GM06990 (cell line): ENCODE results near the gene TAPT1.

Source experiments
- DNase-seq: peaks from one replicate; pipeline ENCODE4 v3.0.0-alpha.2; 2011; ENCODE audit not compliant: insufficient read length; ENCODE audit errors: extremely low read depth
- H3K27me3 ChIP-seq: replicated peaks from 2 replicates; pipeline ENCODE4 v1.6.0; 2011; ENCODE audit warnings: low read length; ENCODE audit not compliant: control insufficient read depth, insufficient read depth
- H3K36me3 ChIP-seq: 2 replicates; pipeline ENCODE4 v1.5.1; 2011; ENCODE audit warnings: low read length; ENCODE audit not compliant: control insufficient read depth, insufficient read depth
- H3K4me3 ChIP-seq: replicated peaks from 2 replicates; pipeline ENCODE4 v1.5.1; 2011; ENCODE audit warnings: low read depth, mild to moderate bottlenecking, control low read depth, low read length
- TF ChIP-seq, protein P1 (sequence below): IDR thresholded peaks from 2 replicates; pipeline ENCODE4 v1.5.1; 2011; ENCODE audit warnings: low read length, control low read depth, mild to moderate bottlenecking, inconsistent platforms; ENCODE audit not compliant: insufficient read depth, poor library complexity, severe bottlenecking

The TAPT1 gene

DNA sequence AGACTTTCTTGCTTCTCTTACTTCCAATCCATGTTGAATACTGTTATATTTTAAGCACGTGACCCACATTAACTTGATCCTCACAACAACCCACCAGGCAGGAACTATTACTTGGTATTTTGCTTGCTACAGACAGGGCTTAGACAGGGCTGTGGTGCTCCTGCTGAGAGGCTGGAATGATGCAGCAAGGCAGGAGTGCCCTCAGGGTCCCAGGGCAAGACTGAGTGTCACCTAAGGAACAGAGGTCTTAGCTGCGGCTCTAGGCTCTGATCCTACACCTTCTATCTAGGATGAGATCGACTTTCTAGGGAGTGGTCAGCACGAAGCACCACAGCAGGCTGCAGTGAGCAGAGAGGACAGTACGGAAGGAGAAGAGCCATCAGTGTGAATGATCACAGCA, 20.0 kb downstream of the TAPT1 start:
- H3K27me3 ChIP-seq = no peaks in the 10 kb centered on the region
- TF ChIP-seq, protein P1, sequence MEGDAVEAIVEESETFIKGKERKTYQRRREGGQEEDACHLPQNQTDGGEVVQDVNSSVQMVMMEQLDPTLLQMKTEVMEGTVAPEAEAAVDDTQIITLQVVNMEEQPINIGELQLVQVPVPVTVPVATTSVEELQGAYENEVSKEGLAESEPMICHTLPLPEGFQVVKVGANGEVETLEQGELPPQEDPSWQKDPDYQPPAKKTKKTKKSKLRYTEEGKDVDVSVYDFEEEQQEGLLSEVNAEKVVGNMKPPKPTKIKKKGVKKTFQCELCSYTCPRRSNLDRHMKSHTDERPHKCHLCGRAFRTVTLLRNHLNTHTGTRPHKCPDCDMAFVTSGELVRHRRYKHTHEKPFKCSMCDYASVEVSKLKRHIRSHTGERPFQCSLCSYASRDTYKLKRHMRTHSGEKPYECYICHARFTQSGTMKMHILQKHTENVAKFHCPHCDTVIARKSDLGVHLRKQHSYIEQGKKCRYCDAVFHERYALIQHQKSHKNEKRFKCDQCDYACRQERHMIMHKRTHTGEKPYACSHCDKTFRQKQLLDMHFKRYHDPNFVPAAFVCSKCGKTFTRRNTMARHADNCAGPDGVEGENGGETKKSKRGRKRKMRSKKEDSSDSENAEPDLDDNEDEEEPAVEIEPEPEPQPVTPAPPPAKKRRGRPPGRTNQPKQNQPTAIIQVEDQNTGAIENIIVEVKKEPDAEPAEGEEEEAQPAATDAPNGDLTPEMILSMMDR = no peak
- H3K36me3 ChIP-seq = peaks cover 2% of the 10 kb centered on the region
- DNase-seq = no peak
- no peak overlapping the region for H3K4me3 ChIP-seq

DNA sequence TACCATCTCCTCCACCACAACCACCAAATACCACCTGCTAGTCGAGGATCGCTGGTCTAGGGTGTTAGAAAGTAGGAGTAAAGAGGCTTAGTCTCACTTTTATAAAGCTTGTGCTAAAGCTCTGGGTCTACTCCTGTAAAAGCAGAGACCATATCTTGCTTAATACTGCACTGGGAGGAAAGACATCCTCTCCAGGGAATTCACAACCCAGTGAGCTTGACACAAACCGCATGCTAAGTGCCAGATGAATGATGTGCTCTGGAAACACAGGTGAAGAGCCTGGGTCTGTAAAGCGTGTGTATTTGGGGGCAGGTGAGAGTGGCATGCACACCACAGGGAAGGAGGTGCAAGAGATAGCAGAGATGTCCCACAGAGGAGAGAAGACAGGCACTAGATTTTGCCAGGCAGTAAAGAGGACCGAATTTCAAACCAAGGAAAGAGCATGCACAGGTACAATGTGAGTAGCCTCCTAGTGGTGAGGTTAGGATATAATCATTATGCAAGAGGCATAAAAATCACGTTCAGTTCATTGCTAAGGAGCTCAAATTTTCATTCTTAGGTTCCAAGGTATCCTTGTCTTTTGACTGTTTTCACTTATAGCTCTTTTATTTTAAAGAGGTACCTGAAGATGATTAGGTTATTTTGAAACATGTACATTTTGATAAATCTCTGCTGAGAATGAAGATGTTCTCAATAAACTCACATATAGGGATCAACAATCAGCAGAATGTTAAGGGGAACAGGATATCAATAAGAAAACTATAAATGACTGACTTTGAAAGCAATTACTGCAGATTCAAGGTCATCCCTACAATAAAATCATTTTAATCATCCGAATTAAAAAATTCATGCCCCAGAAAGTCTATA, 20.7 kb downstream of the TAPT1 start:
- TF ChIP-seq, protein P1 = peak; percentile 68
- H3K4me3 ChIP-seq = no peak overlapping the region
- H3K27me3 ChIP-seq = no peaks in the 10 kb centered on the region
- peak; percentile 18 for DNase-seq
- H3K36me3 ChIP-seq = peaks cover 2% of the 10 kb centered on the region

DNA sequence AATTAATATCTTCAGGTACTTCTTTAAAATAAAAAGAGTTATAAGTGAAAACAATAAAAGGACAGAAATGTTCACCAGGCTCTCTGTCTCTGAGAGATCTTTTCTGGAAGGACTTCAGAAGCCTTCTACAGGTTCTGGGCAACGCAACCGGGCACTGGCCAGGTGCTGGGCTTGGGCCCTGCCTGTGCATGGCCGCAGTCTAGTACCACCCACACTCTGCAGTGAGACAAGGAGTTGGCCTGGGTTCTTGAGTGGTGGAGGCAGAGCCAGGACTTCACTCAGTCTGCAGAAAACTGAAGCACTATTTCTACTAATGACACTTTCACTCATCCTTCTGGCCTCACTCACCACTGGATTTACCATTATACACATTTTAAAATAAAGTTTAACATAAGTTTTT, 21.8 kb downstream of the TAPT1 start:
- TF ChIP-seq, protein P1 = no peak
- DNase-seq = no peak
- no peak overlapping the region for H3K4me3 ChIP-seq
- H3K27me3 ChIP-seq = no peaks in the 10 kb centered on the region
- peaks cover 2% of the 10 kb centered on the region for H3K36me3 ChIP-seq

DNA sequence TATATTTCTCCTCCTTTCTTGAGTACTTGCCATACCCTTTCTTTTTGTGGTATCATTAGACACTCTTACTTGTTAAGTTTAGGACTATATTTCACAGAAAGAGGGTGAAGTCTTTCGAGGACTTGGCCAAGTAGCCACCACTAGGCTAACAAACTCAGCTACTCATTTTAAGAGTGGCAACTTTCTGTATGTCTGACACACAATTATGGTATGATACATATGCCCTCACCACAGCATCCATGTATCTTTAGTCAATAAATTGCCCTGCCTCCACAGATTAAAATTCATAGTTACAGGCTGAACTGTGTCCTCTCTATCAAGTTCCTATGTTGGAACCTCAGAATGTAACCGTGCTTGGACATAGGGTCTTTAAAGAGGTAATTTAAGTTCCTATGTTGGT, 23.2 kb downstream of the TAPT1 start:
- TF ChIP-seq, protein P1 = no peak
- no peaks in the 10 kb centered on the region for H3K27me3 ChIP-seq
- H3K4me3 ChIP-seq = no peak overlapping the region
- H3K36me3 ChIP-seq = peaks cover 2% of the 10 kb centered on the region
- DNase-seq = no peak

DNA sequence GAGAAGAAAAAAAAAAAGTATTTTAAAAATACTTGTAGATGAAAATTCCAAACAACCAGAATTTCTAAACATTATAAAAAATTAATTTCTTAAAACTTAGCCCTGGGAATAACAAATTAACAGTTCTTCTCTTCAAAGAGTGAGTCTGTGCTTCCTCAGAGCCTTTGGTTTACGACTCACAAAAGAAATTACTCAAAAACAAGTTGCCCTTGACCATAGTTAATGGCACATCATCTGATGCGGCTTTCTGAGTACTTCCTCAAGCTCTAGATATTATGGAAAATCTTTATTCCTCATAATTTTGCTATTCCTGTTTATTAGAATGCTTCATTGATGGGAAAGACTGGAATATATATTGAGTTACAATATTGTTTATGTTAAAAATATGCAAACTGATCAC, 23.7 kb downstream of the TAPT1 start:
- H3K4me3 ChIP-seq = no peak overlapping the region
- no peak for DNase-seq
- TF ChIP-seq, protein P1 = no peak
- H3K27me3 ChIP-seq = no peaks in the 10 kb centered on the region
- H3K36me3 ChIP-seq = peaks cover 2% of the 10 kb centered on the region

DNA sequence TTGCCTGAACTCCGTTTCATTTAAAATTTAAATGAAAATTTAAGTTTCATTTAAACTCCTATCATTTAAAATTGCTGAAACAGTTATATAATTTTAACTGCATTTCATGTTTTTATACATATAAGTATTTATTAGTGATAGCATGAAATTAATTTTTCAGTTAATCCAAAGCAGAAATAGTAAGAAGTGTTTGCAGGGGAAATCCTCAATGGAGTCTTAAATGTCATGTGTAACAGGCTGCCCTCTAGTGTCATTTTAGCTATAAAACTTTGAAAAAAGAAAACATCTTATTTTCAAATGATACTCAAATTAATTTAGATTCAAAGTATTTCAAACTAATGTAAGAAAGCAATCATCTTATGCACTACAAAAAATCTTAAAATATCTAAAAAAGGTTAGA, 27.2 kb downstream of the TAPT1 start:
- TF ChIP-seq, protein P1 = peak; percentile 41
- no peak for DNase-seq
- no peaks in the 10 kb centered on the region for H3K27me3 ChIP-seq
- H3K4me3 ChIP-seq = no peak overlapping the region
- H3K36me3 ChIP-seq = peaks cover 2% of the 10 kb centered on the region
